NCI-H2196 treated with DMSO at 0.1 percent for 48 hours (cell line): ENCODE measurements around the gene MCAM.
A peak's percentile ranks its signal among the peaks of the same experiment; 100 is the strongest.

Source experiments
- DNase-seq: peaks from one replicate; lab custom pipeline; 2025; ENCODE audit not compliant: unreplicated experiment; lab: John Stamatoyannopoulos, UW

MCAM gene

DNA sequence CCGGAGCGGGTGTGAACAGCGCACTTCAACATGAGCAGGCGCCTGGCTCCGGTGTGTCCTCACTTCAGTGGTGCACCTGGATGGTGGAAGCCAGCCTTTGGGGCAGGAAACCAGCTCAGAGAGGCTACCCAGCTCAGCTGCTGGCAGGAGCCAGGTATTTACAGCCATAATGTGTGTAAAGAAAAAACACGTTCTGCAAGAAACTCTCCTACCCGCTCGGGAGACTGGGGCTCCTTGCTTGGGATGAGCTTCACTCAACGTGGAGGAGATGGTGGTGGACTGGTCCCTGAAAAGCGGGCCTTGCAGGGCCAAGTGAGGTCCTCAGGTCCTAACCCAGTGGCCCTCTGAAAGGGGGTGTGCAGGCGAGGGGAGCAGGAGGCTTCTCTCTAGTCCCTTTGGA lies 7.5 kb downstream of the MCAM start:
- DNase-seq, result no peak

DNA sequence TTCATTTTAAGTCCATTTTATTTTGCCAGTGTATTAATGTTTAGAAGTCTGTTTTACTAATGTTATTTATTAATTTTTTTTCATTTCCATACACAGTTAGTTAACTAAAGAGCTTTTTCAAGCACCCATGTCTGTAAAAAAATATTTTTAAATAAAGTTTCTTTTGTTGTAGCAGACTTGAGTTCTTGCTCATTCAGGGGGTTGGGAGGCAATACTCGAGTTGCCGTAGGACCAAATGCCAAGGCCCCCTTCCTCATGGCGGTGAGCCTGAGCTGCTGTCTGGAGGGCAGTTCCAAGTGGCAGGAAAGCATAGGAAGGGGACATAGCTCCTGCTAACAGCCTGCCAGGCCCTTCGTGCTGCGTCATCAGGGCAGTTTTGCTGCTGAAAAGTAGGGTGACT lies 9.0 kb downstream of the MCAM start:
- DNase-seq, result no peak

DNA sequence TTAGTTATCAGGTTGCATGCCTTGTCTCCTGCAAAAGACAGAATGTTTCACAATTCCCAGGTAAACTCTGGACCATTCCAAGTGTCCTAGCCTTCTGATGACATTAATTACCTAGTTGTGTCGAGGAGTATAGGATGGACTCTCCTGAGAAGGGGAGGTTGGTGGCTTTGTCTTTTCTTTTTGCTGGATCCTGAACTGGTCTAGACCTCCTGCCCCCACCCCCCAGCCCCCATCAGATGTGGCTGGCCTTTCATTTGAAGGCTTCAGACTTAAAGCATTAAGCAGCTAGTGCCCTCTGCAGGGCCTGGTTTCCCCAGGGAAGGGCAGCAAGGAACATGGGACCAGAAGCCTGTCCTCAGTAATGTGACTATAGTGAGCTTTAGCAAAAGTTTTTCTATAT lies 9.7 kb downstream of the MCAM start:
- no peak for DNase-seq

DNA sequence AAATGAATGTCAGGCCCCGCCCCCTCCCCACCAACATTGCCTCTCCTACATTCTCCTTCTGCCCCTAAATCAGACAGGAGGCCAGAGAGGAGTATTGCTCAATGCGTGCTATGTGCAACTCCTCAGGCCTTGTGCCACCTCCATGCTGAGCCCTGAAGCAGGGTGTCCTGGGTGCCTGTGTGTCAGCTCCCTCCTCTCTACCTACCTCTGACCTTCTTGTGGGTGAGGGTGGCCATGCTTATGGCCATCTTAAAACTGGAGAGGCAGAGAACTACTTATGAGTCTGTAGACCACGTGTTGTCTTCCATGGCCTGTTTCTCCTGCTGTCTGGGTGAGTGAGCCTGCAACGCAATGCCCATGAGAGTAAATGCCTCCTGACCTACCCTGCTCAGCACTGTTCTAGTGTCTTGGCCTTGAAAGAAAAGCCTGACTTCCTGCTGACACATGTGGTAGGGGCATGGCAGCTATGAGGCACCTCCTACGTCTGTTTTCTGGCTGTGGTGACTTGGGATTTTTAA lies 10.5 kb downstream of the MCAM start:
- no peak for DNase-seq

DNA sequence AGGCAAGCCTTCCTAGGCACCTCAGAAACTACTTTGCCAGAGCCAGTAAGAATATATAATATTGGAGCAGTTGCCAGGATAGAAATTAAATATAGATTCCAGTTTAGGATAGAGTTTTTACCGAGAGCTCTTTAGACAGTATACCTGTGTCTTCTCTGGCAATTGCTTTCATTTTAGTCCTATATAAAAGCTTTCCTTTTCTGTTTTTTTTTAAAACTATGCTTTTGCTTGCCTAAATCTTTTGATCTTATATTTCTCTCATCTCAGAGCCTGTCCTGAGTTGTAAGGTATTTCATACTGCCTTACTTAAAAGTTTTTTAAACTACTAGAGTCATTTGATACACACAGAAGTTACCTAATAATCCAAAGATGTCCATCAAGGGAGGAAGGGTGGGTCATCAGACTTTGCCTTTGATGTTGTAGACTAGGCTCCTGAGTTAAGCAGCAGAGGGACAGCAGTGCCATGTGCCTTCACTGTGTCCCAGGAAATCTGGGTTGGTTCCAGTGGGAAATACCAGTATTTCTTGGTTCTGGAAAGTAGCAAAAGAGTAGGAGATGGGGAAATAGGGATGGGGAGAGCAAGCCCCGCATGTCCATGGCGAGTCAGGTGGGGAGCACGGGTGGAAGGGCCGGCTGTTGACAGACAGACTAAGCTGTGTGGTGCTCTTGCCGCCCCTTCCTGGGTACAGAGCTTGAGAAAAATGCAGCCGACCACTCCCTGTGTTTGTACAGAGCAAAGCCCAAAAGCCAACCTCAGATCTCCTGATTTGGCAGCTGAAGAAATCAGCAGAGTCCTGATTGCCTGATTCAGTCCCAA lies 11.2 kb downstream of the MCAM start:
- DNase-seq, result no peak

DNA sequence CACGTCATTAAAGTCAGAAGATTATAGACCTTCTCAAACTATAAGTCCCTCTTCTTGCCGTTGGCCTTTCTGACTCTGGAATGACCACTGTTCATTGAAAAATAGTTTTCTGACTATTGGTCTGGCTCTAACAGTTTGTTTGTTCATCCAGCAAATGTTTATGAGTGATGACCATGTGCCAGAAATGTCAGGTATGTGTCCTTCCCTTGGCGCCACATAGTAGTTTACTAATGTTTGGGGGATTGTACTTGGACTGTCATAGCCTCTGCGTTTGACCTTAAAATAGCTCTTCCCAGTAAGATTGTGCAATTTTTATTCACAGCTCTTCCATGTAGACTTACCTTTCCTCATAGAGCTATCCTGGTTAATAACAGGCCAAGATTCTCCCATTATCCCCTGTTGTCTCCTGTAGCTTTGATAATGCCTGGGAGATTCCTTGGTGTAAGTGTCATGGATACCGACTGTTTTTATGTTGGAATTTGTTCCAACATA lies 13.7 kb downstream of the MCAM start:
- no peak for DNase-seq

DNA sequence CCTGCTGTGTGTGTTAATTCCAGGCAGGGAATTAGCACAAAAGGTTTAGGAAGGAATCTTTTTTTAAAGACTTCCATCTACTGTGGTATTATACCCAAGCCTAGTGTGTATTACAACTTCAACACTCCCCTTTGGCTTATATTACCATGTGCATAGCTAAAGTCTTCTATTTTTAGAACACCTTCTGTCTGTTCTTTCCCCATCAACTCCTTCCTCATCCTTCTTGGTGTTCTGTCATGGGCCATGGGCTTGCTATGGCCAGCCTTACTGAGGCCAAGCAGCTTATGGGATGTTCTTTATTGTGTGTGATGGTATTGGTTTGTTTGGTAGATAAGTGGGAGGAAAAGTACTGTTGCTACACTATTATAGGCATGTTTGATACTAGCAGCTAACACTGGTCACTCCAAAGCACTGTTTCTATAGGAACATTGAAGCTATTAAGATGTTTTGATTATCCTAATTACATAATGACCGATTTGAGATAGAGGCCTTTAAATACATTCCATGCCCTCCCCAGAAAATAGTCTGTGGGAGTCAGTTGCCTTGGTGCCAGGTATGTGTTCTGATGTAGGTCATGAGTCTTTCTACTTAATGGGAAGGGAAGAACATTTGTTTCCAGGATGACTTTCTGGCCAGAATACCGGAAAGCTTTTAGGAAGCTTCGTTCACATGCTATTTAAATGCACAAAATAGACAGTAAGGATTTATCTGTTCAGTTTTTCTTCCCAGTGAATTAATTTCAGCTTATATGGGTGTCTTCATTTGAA lies 16.5 kb downstream of the MCAM start:
- DNase-seq, result no peak

DNA sequence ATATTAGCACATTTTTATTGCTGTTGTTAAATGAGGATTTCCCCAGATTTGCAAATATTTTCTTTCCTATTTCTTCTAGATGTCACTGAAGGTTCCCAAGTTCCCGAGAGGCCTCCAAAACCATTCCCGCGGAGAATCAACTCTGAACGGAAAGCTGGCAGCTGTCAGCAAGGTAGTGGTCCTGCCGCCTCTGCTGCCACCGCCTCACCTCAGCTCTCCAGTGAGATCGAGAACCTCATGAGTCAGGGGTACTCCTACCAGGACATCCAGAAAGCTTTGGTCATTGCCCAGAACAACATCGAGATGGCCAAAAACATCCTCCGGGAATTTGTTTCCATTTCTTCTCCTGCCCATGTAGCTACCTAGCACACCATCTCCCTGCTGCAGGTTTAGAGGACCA lies 17.5 kb downstream of the MCAM start:
- no peak for DNase-seq

DNA sequence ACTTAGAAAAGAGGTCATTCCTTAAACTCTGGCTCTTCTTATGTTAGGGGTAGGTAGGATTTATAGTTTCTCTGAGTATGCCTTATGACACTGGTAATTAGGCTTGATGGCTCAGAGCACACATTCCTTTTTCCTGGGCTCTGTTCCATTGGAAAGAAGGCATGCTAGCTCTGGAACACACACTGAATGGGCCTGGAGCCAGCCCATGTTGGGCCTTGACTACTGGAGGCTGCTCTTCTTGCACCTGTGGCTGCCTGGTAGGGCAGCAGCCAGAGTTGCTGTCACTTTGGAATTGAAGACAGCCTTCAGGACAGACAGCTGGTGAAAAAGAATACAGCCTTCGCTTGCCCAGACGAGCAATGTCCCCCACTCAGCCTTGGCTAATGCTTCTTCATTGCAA lies 18.2 kb downstream of the MCAM start:
- no peak for DNase-seq

DNA sequence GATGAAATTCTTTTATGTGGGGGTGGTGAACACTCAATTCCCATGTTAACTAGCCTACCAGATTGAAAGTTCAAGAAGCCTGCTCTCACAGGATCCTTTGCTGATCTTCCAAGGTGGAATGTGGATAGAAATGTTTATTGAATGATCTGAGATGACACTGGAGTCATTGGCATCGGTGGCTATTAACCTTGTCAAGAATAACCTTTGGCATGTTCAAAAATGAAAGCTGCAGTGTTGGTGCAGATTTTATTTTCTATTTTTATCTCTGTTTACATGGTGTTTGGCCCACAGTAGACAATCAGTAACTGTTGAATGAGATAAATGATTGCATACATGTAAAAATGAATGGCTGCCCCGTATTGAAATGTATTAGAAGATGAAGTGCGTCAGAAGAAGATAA lies 19.0 kb downstream of the MCAM start:
- no peak for DNase-seq

DNA sequence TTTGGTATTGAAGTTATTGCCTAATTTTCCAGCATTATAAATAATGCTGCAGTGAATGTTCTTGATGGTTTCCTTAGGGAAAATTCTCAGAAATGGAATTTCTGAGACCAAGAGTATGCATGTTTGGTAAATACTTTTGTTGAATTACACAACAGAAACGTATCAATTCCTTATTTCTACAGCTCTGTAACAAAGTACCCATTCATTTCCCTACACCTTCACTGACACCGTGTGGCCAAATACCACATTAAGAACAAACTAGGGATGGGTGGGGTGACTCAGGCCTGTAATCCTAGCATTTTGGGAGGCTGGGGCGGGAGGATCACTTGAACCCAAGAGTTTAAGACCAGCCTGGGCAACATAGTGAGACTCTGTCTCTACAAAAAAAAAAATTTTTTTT lies 21.8 kb downstream of the MCAM start:
- no peak for DNase-seq

DNA sequence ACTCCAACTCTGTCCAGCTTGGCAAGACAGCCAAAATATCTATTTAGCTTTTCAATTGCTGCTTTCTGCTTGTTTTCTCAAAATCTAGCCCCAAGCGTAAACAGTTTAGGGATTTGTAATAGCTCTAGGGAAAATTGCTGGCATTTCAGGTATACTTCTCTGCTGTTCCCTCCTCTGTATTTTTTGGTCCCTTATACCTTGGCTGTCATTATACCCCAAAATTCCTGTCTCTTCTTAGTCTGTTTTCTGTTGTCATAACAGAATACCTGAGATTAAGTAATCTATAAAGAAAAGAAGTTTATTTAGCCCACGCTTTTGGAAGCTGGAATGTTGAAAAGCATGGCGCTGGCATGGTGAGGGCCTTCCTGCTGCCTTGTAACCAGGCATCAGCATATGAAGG lies 23.5 kb downstream of the MCAM start:
- DNase-seq, result no peak

DNA sequence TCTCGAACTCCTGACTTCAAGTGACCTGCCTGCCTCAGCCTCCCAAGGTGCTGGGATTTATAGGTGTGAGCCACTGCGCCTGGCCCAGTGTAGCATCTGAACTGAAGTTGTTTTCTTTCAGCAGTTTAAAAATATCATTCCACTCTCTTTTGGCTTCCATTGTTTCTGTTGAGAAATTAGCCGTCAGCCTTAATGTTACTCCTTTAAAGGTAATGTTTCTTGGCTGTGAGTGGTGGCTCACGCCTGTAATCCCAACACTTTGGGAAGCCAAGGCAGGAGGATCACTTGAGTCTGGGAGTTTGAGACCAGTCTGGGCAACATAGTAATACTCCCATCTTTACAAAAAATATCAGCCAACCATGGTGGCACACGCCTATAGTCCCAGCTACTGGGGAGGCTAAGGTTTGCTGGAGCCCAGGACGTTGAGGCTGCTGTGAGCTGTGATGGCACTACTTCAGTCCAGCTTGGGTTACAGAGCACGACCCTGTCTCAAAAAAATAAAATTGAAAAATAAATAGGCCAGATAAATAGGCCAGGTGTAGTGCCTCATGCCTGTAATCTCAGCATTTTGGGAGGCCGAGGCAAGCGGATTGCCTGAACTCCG lies 25.9 kb downstream of the MCAM start:
- no peak for DNase-seq

DNA sequence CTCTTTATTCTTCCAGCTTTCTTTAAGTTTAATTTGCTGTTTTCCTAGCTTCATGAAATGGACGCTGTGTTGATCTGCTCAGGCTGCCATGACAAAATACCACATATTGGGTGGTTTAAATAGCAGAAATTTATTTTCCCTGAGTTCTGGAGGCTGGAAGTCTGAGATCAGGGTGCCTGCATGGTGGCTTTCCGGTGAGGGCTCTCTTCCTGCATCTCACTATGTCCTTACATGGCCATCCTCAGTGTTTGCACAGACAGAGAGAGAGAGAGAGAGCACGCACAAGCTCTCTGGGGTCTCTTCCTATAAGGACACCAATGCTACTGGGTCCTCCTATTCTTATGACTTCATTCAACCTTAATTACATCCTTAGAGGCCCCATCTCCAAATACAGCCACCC lies 28.7 kb downstream of the MCAM start:
- DNase-seq, result no peak

DNA sequence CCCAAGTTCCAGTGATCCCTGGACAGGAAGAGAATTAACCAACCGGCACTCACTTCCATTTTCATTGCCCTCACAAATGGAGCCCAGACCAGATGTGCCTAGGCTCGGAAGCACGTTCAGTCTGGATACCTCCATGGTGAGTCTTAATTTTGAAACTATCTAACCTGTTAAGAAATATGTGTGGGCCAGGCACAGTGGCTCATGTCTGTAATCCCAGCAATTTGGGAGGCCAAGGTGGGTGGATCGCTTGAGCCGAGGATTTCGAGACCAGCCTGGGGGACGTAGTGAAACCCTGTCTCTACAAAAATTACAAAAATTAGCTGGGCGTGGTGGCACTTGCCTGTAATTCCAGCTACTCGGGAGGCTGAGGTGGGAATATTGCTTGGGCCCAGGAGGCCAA lies 31.5 kb downstream of the MCAM start:
- no peak for DNase-seq

DNA sequence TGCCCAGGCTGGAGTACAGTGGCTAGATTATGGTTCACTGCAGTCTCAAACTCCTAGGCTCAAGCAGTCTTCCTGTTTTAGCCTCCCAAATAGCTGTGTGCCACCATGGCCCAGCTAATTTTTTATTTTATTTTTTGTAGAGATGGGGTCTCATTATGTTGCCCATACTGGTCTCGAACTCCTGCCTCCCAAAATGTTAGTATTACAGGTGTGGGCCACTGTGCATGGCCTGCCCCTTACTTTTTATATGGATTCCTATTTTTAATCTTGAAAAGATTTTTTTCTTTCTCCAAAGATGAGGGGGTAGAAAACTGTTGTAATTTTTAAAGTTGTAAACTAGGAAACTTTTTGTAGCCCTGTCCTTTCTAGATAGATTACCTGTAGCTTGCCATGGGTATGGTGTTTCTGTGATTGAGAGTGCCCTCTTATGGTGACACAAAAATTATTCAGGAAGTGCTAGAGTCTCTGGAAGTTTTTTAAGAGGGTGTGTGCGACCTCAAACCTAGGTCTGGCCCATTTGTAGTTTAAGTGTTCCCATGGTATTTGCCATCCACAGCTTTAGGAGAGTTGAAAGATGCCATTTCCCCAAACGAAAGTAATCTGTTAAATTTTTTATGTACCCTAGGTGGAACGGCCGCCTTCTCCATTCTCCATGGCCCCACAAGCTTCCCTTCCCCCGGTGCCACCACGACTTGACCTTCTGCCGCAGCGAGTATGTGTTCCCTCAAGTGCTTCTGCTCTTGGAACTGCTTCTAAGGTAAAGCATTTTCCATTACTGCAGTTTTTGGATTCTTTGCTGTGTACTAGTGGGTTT lies 32.4 kb downstream of the MCAM start:
- DNase-seq, result peak; percentile 34

DNA sequence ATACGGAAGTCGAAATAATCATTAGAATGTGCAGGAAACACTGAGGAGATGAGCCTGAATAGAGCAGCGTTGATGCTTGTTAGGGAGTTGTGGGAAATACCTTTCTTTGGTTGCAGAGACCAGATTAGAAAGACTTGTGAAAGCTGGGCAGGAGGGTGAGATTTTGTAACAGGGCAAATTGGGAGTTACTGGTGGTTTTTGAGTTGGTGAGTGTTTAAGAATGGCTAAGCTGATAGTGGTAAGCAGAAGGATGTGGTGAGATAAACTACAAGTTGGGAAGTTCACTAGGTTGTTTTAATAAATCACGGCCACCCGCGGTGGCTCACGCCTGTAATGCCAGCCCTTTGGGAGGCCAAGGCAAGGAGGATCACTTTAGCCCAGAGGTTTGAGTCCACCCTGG lies 34.4 kb downstream of the MCAM start:
- no peak for DNase-seq

DNA sequence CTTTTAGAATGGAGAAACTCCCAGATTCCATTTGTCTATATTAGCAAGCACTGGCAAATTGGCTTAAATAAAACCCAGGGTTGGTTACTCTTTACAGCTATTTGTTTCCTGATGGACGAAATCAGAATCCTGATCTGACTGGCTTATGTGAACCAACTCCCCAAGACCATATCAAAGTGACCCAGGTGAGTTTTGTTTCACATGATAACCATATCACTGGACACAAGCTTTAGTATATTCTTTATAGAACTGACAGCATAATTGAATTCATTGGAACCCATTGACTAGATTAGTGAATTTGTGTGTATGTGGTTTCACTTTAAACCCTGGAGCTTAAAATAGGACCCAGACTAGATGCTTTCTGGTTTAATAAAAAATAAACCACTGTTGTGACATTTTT lies 39.3 kb downstream of the MCAM start:
- DNase-seq, result no peak

DNA sequence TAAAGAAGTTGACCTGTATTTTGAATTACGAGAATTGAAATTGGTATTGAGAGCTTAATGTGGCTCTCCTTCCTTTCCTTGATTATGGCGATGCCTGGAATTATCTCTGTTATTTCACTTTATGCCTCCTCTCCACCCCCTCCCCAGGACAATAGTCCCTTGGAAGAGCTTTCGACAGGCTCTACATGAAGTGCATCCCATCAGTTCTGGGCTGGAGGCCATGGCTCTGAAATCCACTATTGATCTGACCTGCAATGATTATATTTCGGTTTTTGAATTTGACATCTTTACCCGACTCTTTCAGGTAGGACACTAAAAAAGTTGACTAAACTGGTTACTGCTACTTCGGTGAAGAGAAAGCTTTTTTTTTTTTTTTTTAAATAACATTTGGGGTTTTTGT lies 43.2 kb downstream of the MCAM start:
- DNase-seq, result no peak

DNA sequence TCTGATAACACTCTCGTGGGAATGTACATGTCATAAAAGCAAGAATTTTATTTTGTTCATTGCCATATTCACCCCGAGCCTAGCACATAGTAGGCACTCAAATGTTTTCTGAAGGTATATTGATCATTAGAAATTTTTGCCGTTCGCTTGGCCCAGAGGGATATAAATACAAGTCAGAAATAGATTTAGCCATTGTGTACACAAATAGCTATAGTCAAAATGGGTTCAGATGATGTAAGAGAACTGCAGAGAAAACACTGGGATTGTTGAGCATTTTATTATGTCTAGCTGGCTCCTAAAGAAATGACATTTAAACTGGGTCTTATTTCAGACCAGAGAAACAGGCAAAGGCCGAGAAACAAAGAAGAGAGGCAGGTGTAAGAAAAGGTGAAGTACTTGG lies 49.3 kb downstream of the MCAM start:
- no peak for DNase-seq
